Loucy (cell line): Measurements from ENCODE around the gene CNTF.

Experiments used
- H2AFZ ChIP-seq: fragments of 200-600 bp; sonication (generic); 2 replicates; pipeline ENCODE4 v1.6.0; 2016; ENCODE audit warnings: antibody characterized with exemption, mild to moderate bottlenecking, low read length, moderate library complexity
- H3F3A ChIP-seq: fragments of 200-600 bp; 2 replicates; pipeline ENCODE4 v1.6.0; 2016; ENCODE audit warnings: antibody characterized with exemption, low read depth, mild to moderate bottlenecking
- H3K27me3 ChIP-seq: fragments of 200-600 bp; sonication (generic); 2 replicates; pipeline ENCODE4 v1.6.1; 2014; ENCODE audit warnings: low read length, mild to moderate bottlenecking; ENCODE audit not compliant: insufficient read depth, poor library complexity, severe bottlenecking
- H3K36me3 ChIP-seq: fragments of 200-600 bp; sonication (generic); 2 replicates; pipeline ENCODE4 v1.6.1; 2016; ENCODE audit warnings: low read length; ENCODE audit not compliant: insufficient read depth
- H3K4me1 ChIP-seq: fragments of 200-600 bp; sonication (generic); 2 replicates; pipeline ENCODE4 v1.5.1; 2014; ENCODE audit warnings: low read length, mild to moderate bottlenecking; ENCODE audit not compliant: insufficient read depth, poor library complexity, severe bottlenecking
- H3K4me2 ChIP-seq: fragments of 200-600 bp; sonication (generic); 2 replicates; pipeline ENCODE4 v1.6.0; 2014; ENCODE audit warnings: antibody characterized with exemption, low read length, low read depth, mild to moderate bottlenecking; ENCODE audit not compliant: poor library complexity, severe bottlenecking
- H3K4me3 ChIP-seq: fragments of 200-600 bp; sonication (generic); 2 replicates; pipeline ENCODE4 v1.5.1; 2014; ENCODE audit warnings: low read length, mild to moderate bottlenecking, mixed read lengths; ENCODE audit not compliant: poor library complexity, severe bottlenecking
- H3K79me2 ChIP-seq: fragments of 200-600 bp; sonication (generic); 2 replicates; pipeline ENCODE4 v1.6.1; 2014; ENCODE audit warnings: low read length; ENCODE audit not compliant: insufficient read depth
- H3K9ac ChIP-seq: fragments of 200-600 bp; sonication (generic); 2 replicates; pipeline ENCODE4 v1.6.0; 2014; ENCODE audit warnings: mild to moderate bottlenecking, low read depth, low read length, moderate library complexity; ENCODE audit not compliant: poor library complexity, severe bottlenecking
- H3K9me2 ChIP-seq: fragments of 200-600 bp; sonication (generic); replicated peaks from 2 replicates; pipeline ENCODE4 v1.6.1; 2016; ENCODE audit warnings: low read depth, low read length, mixed read lengths
- H3K9me3 ChIP-seq: fragments of 200-600 bp; sonication (generic); 2 replicates; pipeline ENCODE4 v1.6.1; 2014; ENCODE audit warnings: mild to moderate bottlenecking, antibody characterized with exemption, low read length, low read depth; ENCODE audit not compliant: insufficient read depth
- H4K20me1 ChIP-seq: fragments of 200-600 bp; sonication (generic); 2 replicates; pipeline ENCODE4 v1.6.0; 2014; ENCODE audit warnings: antibody characterized with exemption, low read length, mild to moderate bottlenecking; ENCODE audit not compliant: insufficient read depth, poor library complexity, severe bottlenecking
- CTCF ChIP-seq: fragments of 200-600 bp; sonication (generic); conservative IDR thresholded peaks from 2 replicates; pipeline ENCODE4 v1.5.1; 2014; ENCODE audit warnings: mild to moderate bottlenecking, antibody characterized with exemption, low read length
- EZH2phosphoT487 ChIP-seq: fragments of 200-600 bp; IDR thresholded peaks from 2 replicates; pipeline ENCODE4 v1.6.1; 2018; ENCODE audit warnings: antibody characterized with exemption, mild to moderate bottlenecking, moderate library complexity, borderline replicate concordance

The CNTF gene

GRCh38 chr11:58652726-58653280 lies 30.3 kb downstream of the CNTF start:
- Histone ChIP-seq H3K9ac (no peak overlapping the region), H4K20me1 (no peaks in the 10 kb centered on the region), H3K4me1 (peaks cover 6% of the 10 kb centered on the region), H3K36me3 (no peaks in the 10 kb centered on the region), H2AFZ (no peak overlapping the region), H3K9me2 (no peaks in the 10 kb centered on the region), H3K27me3 (no peaks in the 10 kb centered on the region), H3K79me2 (no peaks in the 10 kb centered on the region), H3F3A (no peaks in the 10 kb centered on the region), H3K4me2 (no peak overlapping the region), H3K9me3 (no peaks in the 10 kb centered on the region), H3K4me3 (no peak overlapping the region)
- TF ChIP-seq CTCF (no peak), EZH2phosphoT487 (no peak)

DNA sequence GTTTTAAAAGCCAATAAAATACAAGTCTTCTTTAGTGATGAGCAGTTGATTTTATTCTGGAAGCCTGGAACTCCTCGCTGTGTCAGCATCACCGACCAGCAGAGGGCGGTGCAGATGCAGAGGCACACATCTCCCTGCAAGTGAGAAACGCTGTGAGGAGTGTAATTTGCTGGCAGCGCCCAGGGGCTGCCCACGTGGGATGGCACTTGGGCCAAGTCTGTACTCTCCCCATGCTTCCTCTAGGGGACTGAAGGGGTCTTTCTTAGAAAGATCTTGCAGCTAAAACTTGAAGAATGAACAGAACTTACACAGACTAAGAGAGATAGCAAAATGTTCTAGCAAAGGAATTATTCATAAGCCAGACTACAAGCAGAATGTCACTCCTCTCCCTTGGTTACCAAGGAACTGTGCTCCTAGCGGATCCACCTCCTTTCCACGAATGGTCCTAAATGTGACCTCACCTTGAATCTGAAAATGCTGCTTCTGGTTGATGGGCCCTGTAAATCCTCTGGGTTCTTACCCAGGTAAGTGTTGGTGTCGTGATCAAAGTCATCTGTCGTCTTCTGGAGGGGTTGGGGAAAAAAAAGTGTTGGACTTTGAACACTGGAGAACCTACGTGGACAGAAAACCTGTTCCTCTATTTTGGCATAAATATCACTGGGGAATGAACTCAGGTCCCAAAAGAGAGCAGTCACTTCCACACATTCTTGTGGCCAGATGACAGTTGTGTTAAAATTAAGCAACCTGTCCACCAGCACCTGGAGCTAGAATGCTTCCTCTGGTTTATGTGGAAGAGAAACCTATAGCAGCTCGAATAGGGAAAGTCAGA lies 31.8 kb downstream of the CNTF start:
- Histone ChIP-seq H3K9me2 (no peaks in the 10 kb centered on the region), H3K9me3 (no peaks in the 10 kb centered on the region), H3K4me2 (no peak overlapping the region), H2AFZ (peak overlapping the region; percentile 48), H3K4me3 (no peak overlapping the region), H3K27me3 (no peaks in the 10 kb centered on the region), H4K20me1 (no peaks in the 10 kb centered on the region), H3K4me1 (peaks cover 6% of the 10 kb centered on the region), H3K9ac (no peak overlapping the region), H3F3A (no peaks in the 10 kb centered on the region), H3K79me2 (no peaks in the 10 kb centered on the region), H3K36me3 (no peaks in the 10 kb centered on the region)
- TF ChIP-seq EZH2phosphoT487: no peak
- TF ChIP-seq CTCF: peak; percentile 97

DNA sequence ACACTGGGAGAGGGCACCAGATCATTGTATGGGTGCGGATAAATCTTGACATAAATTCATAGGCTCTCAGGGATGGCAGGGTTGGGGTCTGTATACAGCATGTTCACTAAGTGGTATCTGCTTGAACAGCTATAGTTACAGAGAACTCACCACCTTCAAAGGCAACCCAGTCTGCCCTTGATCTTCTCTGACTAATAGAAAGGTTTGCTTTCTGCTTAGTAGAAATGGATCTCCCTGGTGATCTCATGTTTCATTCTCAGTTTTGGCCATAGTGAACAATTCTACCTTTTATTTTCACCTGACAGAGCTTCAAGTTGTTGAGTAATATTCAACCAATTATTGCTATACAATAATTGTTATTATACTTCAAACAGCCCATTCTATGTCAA lies 32.4 kb downstream of the CNTF start:
- Histone ChIP-seq H3K79me2 (no peaks in the 10 kb centered on the region), H3K9me2 (no peaks in the 10 kb centered on the region), H2AFZ (no peak overlapping the region; the same call in 1 of the 2 replicates), H3K9ac (no peak overlapping the region), H3K36me3 (no peaks in the 10 kb centered on the region), H3K27me3 (no peaks in the 10 kb centered on the region), H3K4me3 (no peak overlapping the region), H3F3A (no peaks in the 10 kb centered on the region), H3K9me3 (no peaks in the 10 kb centered on the region), H3K4me2 (no peak overlapping the region), H4K20me1 (no peaks in the 10 kb centered on the region), H3K4me1 (peaks cover 6% of the 10 kb centered on the region)
- no peak for TF ChIP-seq EZH2phosphoT487
- no peak for TF ChIP-seq CTCF
